B cell (primary cell): ENCODE measurements around the gene MEN1. TPM values are rescaled to one million over a fixed set of nuclear protein-coding genes. Genes with fewer than 3 reads are reported as not detected.
A peak's percentile ranks its signal among the peaks of the same experiment; 100 is the strongest.

ENCODE experiments used
- ATAC-seq: fragments of 200-7000 bp; cut with Tn5 transposase; one replicate; pipeline ENCODE4 v1.10.0; 2021; ENCODE audit warnings: low read depth, mild to moderate bottlenecking, moderate number of reproducible peaks, moderate library complexity
- CTCF ChIA-PET: fragments of 350-600 bp; sonication (Branson Sonifier 250); formaldehyde crosslinking; loops from one replicate; lab custom pipeline; 2021; ENCODE audit warnings: antibody characterized with exemption, inconsistent platforms; lab: Charles Lee
- POLR2A ChIA-PET: fragments of 350-600 bp; sonication (Branson Sonifier 250); formaldehyde crosslinking; loops from one replicate; lab custom pipeline; 2021; ENCODE audit warnings: antibody characterized with exemption; lab: Charles Lee
- DNase-seq: peaks from one replicate; pipeline ENCODE4 v3.0.0; 2013
- H2AFZ ChIP-seq: 2 replicates; pipeline ENCODE4 v1.6.1; 2012; ENCODE audit warnings: mild to moderate bottlenecking, low read depth, low read length; ENCODE audit not compliant: insufficient read depth, poor library complexity, severe bottlenecking
- H3K27ac ChIP-seq, 2 donors: 1 replicate in 1 of 2; 2 replicates in 1 of 2; pipeline ENCODE4 v1.5.1; 2012 to 2013; ENCODE audit warnings: low read length in 2 of 2, mild to moderate bottlenecking in 2 of 2, moderate library complexity in 1 of 2
- H3K27me3 ChIP-seq, 4 experiments: fragments of 200-600 bp in 1 of 4; sonication (generic) in 1 of 4; replicated peaks in 1 of 4; 1 replicate in 2 of 4; 2 replicates in 2 of 4; pipeline versions ENCODE4 v1.6.1 to v1.7.0; 2013 to 2016; ENCODE audit warnings: low read length in 3 of 4, mild to moderate bottlenecking in 2 of 4, mixed read lengths in 1 of 4, moderate library complexity in 1 of 4; ENCODE audit not compliant: insufficient read depth in 4 of 4, control insufficient read depth in 3 of 4; ENCODE audit errors: control extremely low read depth in 1 of 4
- H3K36me3 ChIP-seq, 2 experiments: replicated peaks in 1 of 2; 1 replicate in 1 of 2; 2 replicates in 1 of 2; pipeline versions ENCODE4 v1.6.1 to v1.7.1; 2013; ENCODE audit warnings: low read length in 1 of 2; ENCODE audit not compliant: insufficient read depth in 2 of 2, control insufficient read depth in 1 of 2; ENCODE audit errors: control extremely low read depth in 1 of 2, extremely low read depth in 1 of 2
- H3K4me1 ChIP-seq, 2 donors: fragments of 200-600 bp in 1 of 2; sonication (generic) in 1 of 2; 1 replicate in 1 of 2; 2 replicates in 1 of 2; pipeline versions ENCODE4 v1.5.1 to v1.6.1; 2013 to 2017; ENCODE audit warnings: low read length in 2 of 2; ENCODE audit not compliant: control insufficient read depth in 2 of 2, insufficient read depth in 2 of 2
- H3K4me2 ChIP-seq: replicated peaks from 2 replicates; pipeline ENCODE3; 2012; ENCODE audit warnings: mild to moderate bottlenecking, low read depth, low read length; ENCODE audit not compliant: poor library complexity, severe bottlenecking
- H3K4me3 ChIP-seq, 5 experiments: fragments of 200-600 bp in 1 of 5; sonication (generic) in 1 of 5; 1 replicate in 3 of 5; 2 replicates in 2 of 5; pipeline versions ENCODE4 v1.5.1 to v1.7.0; 2011 to 2016; ENCODE audit warnings: low read length in 4 of 5, mild to moderate bottlenecking in 4 of 5, low read depth in 2 of 5, control low read depth in 1 of 5, moderate library complexity in 1 of 5; ENCODE audit not compliant: insufficient read depth in 1 of 5; ENCODE audit errors: control extremely low read depth in 1 of 5, extremely low read depth in 1 of 5
- H3K79me2 ChIP-seq: fragments of 200-600 bp; sonication (generic); one replicate; pipeline ENCODE4 v1.6.0; 2016; ENCODE audit warnings: low read length; ENCODE audit not compliant: control insufficient read depth, insufficient read depth
- H3K9ac ChIP-seq: fragments of 200-600 bp; sonication (generic); 2 replicates; pipeline ENCODE4 v1.6.1; 2017; ENCODE audit warnings: mild to moderate bottlenecking, low read length, moderate library complexity
- H3K9me3 ChIP-seq, 3 donors: one replicate each; pipeline versions ENCODE4 v1.6.1 to v1.7.1; 2013; ENCODE audit warnings: low read length in 2 of 3; ENCODE audit not compliant: control insufficient read depth in 2 of 3, insufficient read depth in 1 of 3; ENCODE audit errors: control extremely low read depth in 1 of 3
- H4K20me1 ChIP-seq: 2 replicates; pipeline ENCODE4 v1.6.0; 2012; ENCODE audit warnings: mild to moderate bottlenecking, low read length; ENCODE audit not compliant: insufficient read depth, control insufficient read depth, poor library complexity, severe bottlenecking
- H3K27ac Mint-ChIP-seq: one replicate; pipeline ENCODE4 v1.8.0; 2021; ENCODE audit warnings: mixed read lengths
- H3K27me3 Mint-ChIP-seq: one replicate; pipeline ENCODE4 v1.8.0; 2021; ENCODE audit warnings: mixed read lengths
- H3K4me1 Mint-ChIP-seq: one replicate; pipeline ENCODE4 v1.8.0; 2021; ENCODE audit warnings: mixed read lengths
- H3K4me3 Mint-ChIP-seq: one replicate; pipeline ENCODE4 v1.8.0; 2021; ENCODE audit warnings: mixed read lengths
- H3K9me3 Mint-ChIP-seq: one replicate; pipeline ENCODE4 v1.8.0; 2022; ENCODE audit warnings: mixed read lengths; ENCODE audit not compliant: insufficient read depth
- EZH2 ChIP-seq: IDR thresholded peaks from 2 replicates; pipeline ENCODE4 v1.6.1; 2012; ENCODE audit warnings: borderline replicate concordance, low read depth, mild to moderate bottlenecking, moderate library complexity, low read length; ENCODE audit not compliant: insufficient read depth, poor library complexity, severe bottlenecking
- WGBS: methylation state at CpG from one replicate; pipeline ENCODE4 v1.1.5; 2013; ENCODE audit warnings: missing lambda C conversion rate; ENCODE audit not compliant: insufficient coverage; 5-methylcytosine and 5-hydroxymethylcytosine counted together
- intact Hi-C: fragments of 100-400 bp; cut with micrococcal nuclease; formaldehyde crosslinking; loops from one replicate; pipeline ENCODE4 v1.10.0; 2022
- polyA plus RNA-seq: library from polyadenylated mRNA; depleted of rRNA; stranded (reverse); fragments of >200 nt; gene quantifications from 2 replicates; pipeline ENCODE4 v1.2.3, GENCODE V29; 2012
- total RNA-seq, 2 donors: library from RNA; stranded (reverse); fragments of 120-200 nt in 1 of 2; gene quantifications; 1 replicate in 1 of 2; 2 replicates in 1 of 2; pipeline versions ENCODE4 v1.2.3 to v1.2.4, GENCODE V29; 2013 to 2022
- TF ChIP-seq, protein P1 (sequence below): fragments of 200-600 bp; IDR thresholded peaks from one replicate; pipeline ENCODE4 v1.8.0; 2022; ENCODE audit warnings: antibody characterized with exemption, mild to moderate bottlenecking

The MEN1 gene
- total and polyA plus RNA-seq, 2 donors (not counting 1 experiment from before 2014, with no cell fraction given) = 48.2 to 68.5 TPM

DNA sequence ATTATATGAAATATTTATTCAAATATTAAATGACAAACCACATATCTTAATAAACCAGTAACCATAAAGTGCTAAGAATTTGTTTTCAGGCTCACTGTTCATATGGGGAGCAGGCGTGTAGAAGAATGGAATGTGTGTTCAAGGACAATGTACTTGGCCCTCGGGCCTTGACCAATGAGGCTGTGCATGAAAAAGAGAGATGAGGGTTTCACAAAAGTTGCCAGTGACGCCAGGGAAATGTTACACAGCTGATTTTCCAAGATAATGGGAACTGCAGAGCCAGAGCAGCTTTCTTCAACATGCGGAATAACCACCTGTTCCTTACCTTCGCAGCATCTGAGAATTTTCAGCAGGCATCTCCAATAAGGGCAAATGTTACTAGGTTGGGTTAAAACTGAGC, 36.2 kb downstream of the MEN1 start:
- peak overlapping the region; percentile 70 for H3K27ac Mint-ChIP-seq
- H3K27me3 Mint-ChIP-seq = no peaks in the 10 kb centered on the region
- peak overlapping the region in 1 of 2 donors; percentile 94 for H3K27ac ChIP-seq
- no peak for TF ChIP-seq EZH2
- TF ChIP-seq, protein P1, sequence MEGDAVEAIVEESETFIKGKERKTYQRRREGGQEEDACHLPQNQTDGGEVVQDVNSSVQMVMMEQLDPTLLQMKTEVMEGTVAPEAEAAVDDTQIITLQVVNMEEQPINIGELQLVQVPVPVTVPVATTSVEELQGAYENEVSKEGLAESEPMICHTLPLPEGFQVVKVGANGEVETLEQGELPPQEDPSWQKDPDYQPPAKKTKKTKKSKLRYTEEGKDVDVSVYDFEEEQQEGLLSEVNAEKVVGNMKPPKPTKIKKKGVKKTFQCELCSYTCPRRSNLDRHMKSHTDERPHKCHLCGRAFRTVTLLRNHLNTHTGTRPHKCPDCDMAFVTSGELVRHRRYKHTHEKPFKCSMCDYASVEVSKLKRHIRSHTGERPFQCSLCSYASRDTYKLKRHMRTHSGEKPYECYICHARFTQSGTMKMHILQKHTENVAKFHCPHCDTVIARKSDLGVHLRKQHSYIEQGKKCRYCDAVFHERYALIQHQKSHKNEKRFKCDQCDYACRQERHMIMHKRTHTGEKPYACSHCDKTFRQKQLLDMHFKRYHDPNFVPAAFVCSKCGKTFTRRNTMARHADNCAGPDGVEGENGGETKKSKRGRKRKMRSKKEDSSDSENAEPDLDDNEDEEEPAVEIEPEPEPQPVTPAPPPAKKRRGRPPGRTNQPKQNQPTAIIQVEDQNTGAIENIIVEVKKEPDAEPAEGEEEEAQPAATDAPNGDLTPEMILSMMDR = no peak
- intact Hi-C loops = no loop called here
- H3K9me3 Mint-ChIP-seq = no peaks in the 10 kb centered on the region
- ATAC-seq = no peak
- peak overlapping the region; percentile 45 for H3K4me3 Mint-ChIP-seq
- no peak overlapping the region for H3K4me3 ChIP-seq
- H3K79me2 ChIP-seq = peaks cover 73% of the 10 kb centered on the region
- WGBS = 90% methylated on average over 5 of the region's 5 CpGs
- peaks cover 10 to 82% of the 10 kb centered on the region in 2 experiments for H3K36me3 ChIP-seq
- DNase-seq = no peak
- H4K20me1 ChIP-seq = peaks cover 75% of the 10 kb centered on the region
- no peak overlapping the region for H2AFZ ChIP-seq
- H3K4me1 Mint-ChIP-seq = peaks cover 84% of the 10 kb centered on the region
- H3K9me3 ChIP-seq = no peaks in the 10 kb centered on the region
- H3K4me1 ChIP-seq = peaks cover 74 to 75% of the 10 kb centered on the region in 2 donors
- H3K9ac ChIP-seq = no peak overlapping the region
- H3K27me3 ChIP-seq = no peaks in the 10 kb centered on the region
- ChIA-PET POLR2A (interaction anchor here (0.9 to 6.9 kb wide), 4 partner anchors 10 to 30 kb away, joined by 3 to 149 read pairs (median 26); partner anchors contain the start of gene RASGRP2), CTCF (interaction anchor here (1.1 to 5.9 kb wide), 3 partner anchors 11 to 70 kb away, joined by 3 to 74 read pairs (median 19); partner anchors contain the start of genes CDC42BPG and RASGRP2)
- peak overlapping the region; percentile 73 for H3K4me2 ChIP-seq

DNA sequence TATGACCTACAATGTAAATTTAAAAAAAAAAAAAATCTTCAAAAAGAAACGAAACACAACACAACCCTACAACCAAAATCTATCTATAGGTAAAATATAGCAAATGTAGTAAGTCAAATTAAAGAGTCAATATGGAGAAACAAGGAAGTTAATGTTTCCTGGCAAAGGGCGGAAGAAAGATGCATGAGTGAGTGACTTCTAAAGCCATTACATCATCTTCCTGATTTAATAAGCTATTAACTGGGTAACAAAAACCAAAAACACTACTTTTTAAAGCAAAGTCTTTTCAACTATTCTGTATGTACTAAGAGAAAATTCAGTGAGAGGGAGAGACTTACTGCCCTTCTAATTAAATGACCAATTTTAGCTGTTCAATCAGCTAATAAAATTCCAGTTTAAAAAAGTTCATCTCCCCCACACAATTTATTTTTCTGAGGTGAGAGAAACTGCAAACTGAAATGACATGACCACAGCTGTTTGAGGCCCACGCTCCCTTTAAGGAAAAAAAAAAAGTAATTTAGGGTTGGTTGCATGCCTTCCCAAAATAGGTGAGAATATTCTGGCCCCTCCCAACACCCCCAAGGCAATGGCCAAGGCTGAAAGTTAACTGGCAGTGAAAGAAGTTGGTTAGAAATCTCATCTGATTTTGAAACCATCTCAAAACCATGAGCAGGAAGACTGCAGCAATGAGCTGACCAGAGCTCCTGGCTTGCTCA, 37.9 kb downstream of the MEN1 start:
- intact Hi-C loops = loop anchor here (1.0 kb wide), 2 partner anchors 8 to 27 kb away; no protein-coding TSS in a partner anchor
- peaks cover 10 to 98% of the 10 kb centered on the region in 2 experiments for H3K36me3 ChIP-seq
- Mint-ChIP-seq H3K27me3 (no peaks in the 10 kb centered on the region), H3K9me3 (no peaks in the 10 kb centered on the region), H3K4me3 (peak overlapping the region; percentile 79), H3K27ac (peak overlapping the region; percentile 84), H3K4me1 (peaks cover 96% of the 10 kb centered on the region)
- no peak overlapping the region for H2AFZ ChIP-seq
- POLR2A ChIA-PET = interaction anchor here (0.5 to 3.1 kb wide), 22 partner anchors 10 to 1469 kb away, joined by 3 to 47 read pairs (median 4); partner anchors contain the start of genes FAU, MRPL49, PLAAT4 and PYGM
- peak overlapping the region; percentile 84 to 94 for H3K27ac ChIP-seq
- H3K27me3 ChIP-seq = no peaks in the 10 kb centered on the region
- ATAC-seq = peak; percentile 35
- peaks cover 91 to 92% of the 10 kb centered on the region in 2 donors for H3K4me1 ChIP-seq
- peak overlapping the region; percentile 14 to 59 (median 42) for H3K4me3 ChIP-seq
- no peaks in the 10 kb centered on the region for H3K9me3 ChIP-seq
- no CpG with 5 or more reads among the region's 3 CpGs for WGBS
- TF ChIP-seq, protein P1 = no peak
- TF ChIP-seq EZH2 = no peak
- DNase-seq = peak; percentile 67
- H3K79me2 ChIP-seq = peaks cover 89% of the 10 kb centered on the region
- H3K4me2 ChIP-seq = peak overlapping the region; percentile 73
- peak overlapping the region; percentile 53 for H3K9ac ChIP-seq
- CTCF ChIA-PET = interaction anchor here (0.7 to 12.2 kb wide), 14 partner anchors 9 to 826 kb away, joined by 3 to 280 read pairs (median 4); partner anchors contain the start of genes MAP4K2 and RASGRP2
- H4K20me1 ChIP-seq = peaks cover 91% of the 10 kb centered on the region
